ENCODE measurements around the gene ETFRF1.

GRCh38 chr12:25236190-25236589, 41.2 kb downstream of the ETFRF1 start:
- TF ChIP-seq POLR2A (IDR thresholded peaks at IDR 0.05; ENCODE audit: low read depth, low read length): no peak
- TF ChIP-seq POLR2AphosphoS5 (IDR thresholded peaks at IDR 0.05; ENCODE audit: low read depth, low read length): no peak
